ENCODE measurements around the gene ZNF830.

GRCh38 chr17:35011671-35012216, 50.4 kb downstream of the ZNF830 start:
- no peak for TF ChIP-seq CTCF (conservative IDR thresholded peaks at IDR 0.05; ENCODE audit: low read depth, low read length)
- no peak for TF ChIP-seq RAD21 (IDR thresholded peaks at IDR 0.05; ENCODE audit: low read length)
- no peak for TF ChIP-seq RCOR1 (IDR thresholded peaks at IDR 0.05; ENCODE audit: insufficient replicate concordance, low read length)
- no peak for TF ChIP-seq POLR2A (IDR thresholded peaks at IDR 0.05; ENCODE audit: low read depth, low read length)
- no peak for TF ChIP-seq MAFK (IDR thresholded peaks at IDR 0.05; ENCODE audit: low read depth, low read length)
- no peak for TF ChIP-seq RFX5 (IDR thresholded peaks at IDR 0.05; ENCODE audit: low read depth, low read length)
- TF ChIP-seq MAZ (IDR thresholded peaks at IDR 0.05; ENCODE audit: borderline replicate concordance, low read depth, low read length), result no peak
- no peak for TF ChIP-seq BHLHE40 (IDR thresholded peaks at IDR 0.05; ENCODE audit: low read depth, low read length)
- no peak for TF ChIP-seq MXI1 (IDR thresholded peaks at IDR 0.05; ENCODE audit: borderline replicate concordance, low read depth, low read length)
- no peak for TF ChIP-seq ELK1 (IDR thresholded peaks at IDR 0.05; ENCODE audit: borderline replicate concordance, low read depth, low read length)
- TF ChIP-seq CHD1 (IDR thresholded peaks at IDR 0.05; ENCODE audit: low read depth, low read length), result no peak
- no peak for TF ChIP-seq USF2 (IDR thresholded peaks at IDR 0.05; ENCODE audit: low read depth, low read length)

Data from IMR-90 (cell line).